NCI-H1048 (cell line): ENCODE data around the gene TM9SF4.

Experiments
- DNase-seq: peaks from one replicate; lab custom pipeline; 2025; lab: John Stamatoyannopoulos, UW

The TM9SF4 gene

GRCh38 chr20:32209850-32210605 is 100.5 kb downstream of the TM9SF4 start:
- DNase-seq = no peak

- DNase-seq = no peak
Measured at GRCh38 chr20:32213870-32214269, 104.4 kb downstream of the TM9SF4 start.

- no peak for DNase-seq
Measured at GRCh38 chr20:32215147-32215546, 105.6 kb downstream of the TM9SF4 start.

GRCh38 chr20:32215729-32216128 is 106.2 kb downstream of the TM9SF4 start:
- DNase-seq = no peak

- no peak for DNase-seq
Measured at GRCh38 chr20:32216179-32217142, 106.9 kb downstream of the TM9SF4 start.
